ENCODE results near the gene CAMTA1. TPM values are rescaled to one million over a fixed set of nuclear protein-coding genes. Genes with fewer than 3 reads are reported as not detected.

Gene CAMTA1
- total RNA-seq, 1 experiment from 2014 or later, result 85.2 TPM

DNA sequence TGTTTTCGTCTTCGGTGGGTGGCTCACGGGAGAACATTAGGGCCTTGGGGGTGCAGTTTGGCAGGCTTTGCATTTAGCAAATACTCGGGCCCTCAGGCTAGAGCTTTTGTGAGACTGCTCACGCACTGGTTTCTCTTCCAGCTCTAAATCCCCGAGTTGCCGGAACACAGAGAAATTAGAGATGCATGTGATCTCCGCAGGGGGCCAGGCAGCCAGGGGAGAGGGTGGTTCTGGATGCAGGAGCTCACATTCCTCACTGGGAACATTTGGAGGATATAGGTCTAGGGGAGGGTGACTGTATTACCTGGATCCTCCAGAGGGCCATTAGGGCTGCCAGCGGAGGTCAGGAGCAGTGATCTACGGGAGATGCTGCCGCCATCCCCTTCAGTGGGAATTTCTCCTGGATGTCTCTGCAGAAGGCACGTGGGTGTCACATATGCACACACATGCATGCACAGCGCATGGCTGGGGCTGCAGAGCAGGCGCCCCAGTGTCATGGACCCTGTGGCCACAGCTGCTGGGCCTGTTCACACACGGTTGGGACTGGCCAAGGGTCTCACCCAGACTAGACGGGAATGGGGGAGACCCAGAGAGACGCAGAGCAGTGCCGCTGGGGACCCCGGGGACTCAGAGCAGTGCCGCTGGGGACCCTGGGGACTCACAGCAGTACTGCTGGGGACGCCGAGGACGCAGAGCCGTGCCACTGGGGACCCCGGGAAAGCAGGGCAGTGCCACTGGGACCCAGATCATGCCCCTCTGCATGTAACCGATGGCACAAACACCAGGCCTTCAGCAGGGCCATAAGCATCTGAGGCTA lies 258.7 kb downstream of the CAMTA1 start:
- ChIA-PET CTCF (interaction anchor here (2.0 kb wide), 1 partner anchor 164 kb away, joined by 22 read pairs; no protein-coding TSS in a partner anchor), POLR2A (ENCODE audit: low non-redundant PET) (no interaction called here)
- intact Hi-C loops (cut with micrococcal nuclease; ENCODE audit: unreplicated experiment), result loop anchor here (5.0 kb wide), 2 partner anchors 163 to 603 kb away; no protein-coding TSS in a partner anchor
- no peaks in the 10 kb centered on the region for H3K36me3 ChIP-seq (ENCODE audit: insufficient read depth, low read length, poor library complexity, severe bottlenecking)
- no peak for DNase-seq (ENCODE audit: low spot score)
- no peak overlapping the region for H3K4me3 ChIP-seq (ENCODE audit: low read depth, low read length, poor library complexity, severe bottlenecking)
- H3K9me3 ChIP-seq (ENCODE audit: low read depth, low read length, poor library complexity, severe bottlenecking), result no peaks in the 10 kb centered on the region
- TF ChIP-seq EZH2 (IDR thresholded peaks at IDR 0.05; ENCODE audit: borderline replicate concordance, low read depth, low read length, poor library complexity, severe bottlenecking), result no peak
- TF ChIP-seq, protein P1, sequence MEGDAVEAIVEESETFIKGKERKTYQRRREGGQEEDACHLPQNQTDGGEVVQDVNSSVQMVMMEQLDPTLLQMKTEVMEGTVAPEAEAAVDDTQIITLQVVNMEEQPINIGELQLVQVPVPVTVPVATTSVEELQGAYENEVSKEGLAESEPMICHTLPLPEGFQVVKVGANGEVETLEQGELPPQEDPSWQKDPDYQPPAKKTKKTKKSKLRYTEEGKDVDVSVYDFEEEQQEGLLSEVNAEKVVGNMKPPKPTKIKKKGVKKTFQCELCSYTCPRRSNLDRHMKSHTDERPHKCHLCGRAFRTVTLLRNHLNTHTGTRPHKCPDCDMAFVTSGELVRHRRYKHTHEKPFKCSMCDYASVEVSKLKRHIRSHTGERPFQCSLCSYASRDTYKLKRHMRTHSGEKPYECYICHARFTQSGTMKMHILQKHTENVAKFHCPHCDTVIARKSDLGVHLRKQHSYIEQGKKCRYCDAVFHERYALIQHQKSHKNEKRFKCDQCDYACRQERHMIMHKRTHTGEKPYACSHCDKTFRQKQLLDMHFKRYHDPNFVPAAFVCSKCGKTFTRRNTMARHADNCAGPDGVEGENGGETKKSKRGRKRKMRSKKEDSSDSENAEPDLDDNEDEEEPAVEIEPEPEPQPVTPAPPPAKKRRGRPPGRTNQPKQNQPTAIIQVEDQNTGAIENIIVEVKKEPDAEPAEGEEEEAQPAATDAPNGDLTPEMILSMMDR (conservative IDR thresholded peaks at IDR 0.05; ENCODE audit: low read depth, low read length), result no peak
- peaks cover 4% of the 10 kb centered on the region for H3K4me1 ChIP-seq (ENCODE audit: insufficient read depth, low read length, poor library complexity, severe bottlenecking)
- H3K27me3 ChIP-seq (replicated peaks; ENCODE audit: insufficient read depth, low read depth, low read length, poor library complexity), result peaks cover 31% of the 10 kb centered on the region
- no TSS peak for BruUV-seq (replicated peaks)
- no peak overlapping the region for H3K27ac ChIP-seq (ENCODE audit: low read depth, low read length, poor library complexity, severe bottlenecking)

- TF ChIP-seq, protein P1 (conservative IDR thresholded peaks at IDR 0.05; ENCODE audit: low read depth, low read length), result no peak
- TF ChIP-seq EZH2 (IDR thresholded peaks at IDR 0.05; ENCODE audit: borderline replicate concordance, low read depth, low read length, poor library complexity, severe bottlenecking), result no peak
- ChIA-PET POLR2A (ENCODE audit: low non-redundant PET) (no interaction called here), CTCF (no interaction called here)
- no TSS peak for BruUV-seq (replicated peaks)
- Histone ChIP-seq H3K27me3 (replicated peaks; ENCODE audit: insufficient read depth, low read depth, low read length, poor library complexity) (peaks cover 24% of the 10 kb centered on the region), H3K36me3 (ENCODE audit: insufficient read depth, low read length, poor library complexity, severe bottlenecking) (no peaks in the 10 kb centered on the region), H3K4me1 (ENCODE audit: insufficient read depth, low read length, poor library complexity, severe bottlenecking) (peaks cover 4% of the 10 kb centered on the region), H3K9me3 (ENCODE audit: low read depth, low read length, poor library complexity, severe bottlenecking) (no peaks in the 10 kb centered on the region), H3K4me3 (ENCODE audit: low read depth, low read length, poor library complexity, severe bottlenecking) (no peak overlapping the region), H3K27ac (ENCODE audit: low read depth, low read length, poor library complexity, severe bottlenecking) (no peak overlapping the region)
- DNase-seq (ENCODE audit: low spot score), result no peak
- intact Hi-C loops (cut with micrococcal nuclease; ENCODE audit: unreplicated experiment), result no loop called here
Observed at GRCh38 chr1:7045897-7046296, 260.6 kb downstream of the CAMTA1 start.

DNA sequence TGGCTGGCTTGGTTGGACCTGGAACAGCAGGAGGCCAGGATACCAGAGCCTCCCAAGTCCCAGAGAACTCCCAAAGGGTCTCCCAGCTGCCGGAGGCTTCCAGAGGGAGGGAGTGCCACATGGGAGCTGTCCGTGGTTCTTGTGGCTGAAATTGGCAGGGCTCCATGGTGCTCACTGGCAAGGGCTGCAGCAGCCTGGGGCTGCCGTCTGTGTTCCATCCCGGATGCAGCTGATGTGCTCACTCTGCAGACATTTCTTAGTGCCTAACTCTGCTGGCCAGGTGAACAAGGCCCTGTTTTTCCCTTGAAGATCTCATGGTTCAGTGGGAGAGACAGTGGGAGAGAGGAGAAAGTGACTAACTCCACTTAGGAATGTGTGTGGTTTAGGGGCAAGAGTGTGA lies 261.1 kb downstream of the CAMTA1 start:
- DNase-seq (ENCODE audit: low spot score), result peak; percentile 42
- TF ChIP-seq, protein P1 (conservative IDR thresholded peaks at IDR 0.05; ENCODE audit: low read depth, low read length), result no peak
- TF ChIP-seq EZH2 (IDR thresholded peaks at IDR 0.05; ENCODE audit: borderline replicate concordance, low read depth, low read length, poor library complexity, severe bottlenecking), result no peak
- no peak overlapping the region for H3K27ac ChIP-seq (ENCODE audit: low read depth, low read length, poor library complexity, severe bottlenecking)
- CTCF ChIA-PET, result no interaction called here
- BruUV-seq (replicated peaks), result no TSS peak
- H3K27me3 ChIP-seq (replicated peaks; ENCODE audit: insufficient read depth, low read depth, low read length, poor library complexity), result peaks cover 27% of the 10 kb centered on the region
- no peaks in the 10 kb centered on the region for H3K36me3 ChIP-seq (ENCODE audit: insufficient read depth, low read length, poor library complexity, severe bottlenecking)
- H3K4me1 ChIP-seq (ENCODE audit: insufficient read depth, low read length, poor library complexity, severe bottlenecking), result peaks cover under 1% of the 10 kb centered on the region
- H3K4me3 ChIP-seq (ENCODE audit: low read depth, low read length, poor library complexity, severe bottlenecking), result no peak overlapping the region
- no peaks in the 10 kb centered on the region for H3K9me3 ChIP-seq (ENCODE audit: low read depth, low read length, poor library complexity, severe bottlenecking)
- POLR2A ChIA-PET (ENCODE audit: low non-redundant PET), result no interaction called here
- intact Hi-C loops (cut with micrococcal nuclease; ENCODE audit: unreplicated experiment), result no loop called here

Measured in A673 (cell line).